ENCODE data around the gene KANK4.
A peak's percentile ranks its signal among the peaks of the same experiment; 100 is the strongest.

The KANK4 gene

GRCh38 chr1:62318756-62319544 lies at the start of gene KANK4:
Gene KANK4, minus strand, starts transcription at chr1:62319434. Its CDS starts 37,870 bp downstream, at chr1:62281564.
- DNase-seq (ENCODE audit: low read depth): peak; percentile 6

- DNase-seq (ENCODE audit: low read depth): no peak
Measured at GRCh38 chr1:62368989-62369388, 49.8 kb upstream of the KANK4 start.

GRCh38 chr1:62367005-62367557 lies 47.8 kb upstream of the KANK4 start:
- no peak for DNase-seq (ENCODE audit: low read depth)

GRCh38 chr1:62364721-62365120 lies 45.5 kb upstream of the KANK4 start:
- DNase-seq (ENCODE audit: low read depth): no peak

- no peak for DNase-seq (ENCODE audit: low read depth)
Measured at GRCh38 chr1:62362926-62363325, 43.7 kb upstream of the KANK4 start.

GRCh38 chr1:62362061-62362917 lies 43.1 kb upstream of the KANK4 start:
- no peak for DNase-seq (ENCODE audit: low read depth)

GRCh38 chr1:62361431-62361830 lies 42.2 kb upstream of the KANK4 start:
- no peak for DNase-seq (ENCODE audit: low read depth)

- DNase-seq (ENCODE audit: low read depth): no peak
Measured at GRCh38 chr1:62358665-62359373, 39.6 kb upstream of the KANK4 start.

- no peak for DNase-seq (ENCODE audit: low read depth)
Measured at GRCh38 chr1:62357916-62358315, 38.7 kb upstream of the KANK4 start.

GRCh38 chr1:62356257-62356835 lies 37.1 kb upstream of the KANK4 start:
- peak; percentile 73 for DNase-seq (ENCODE audit: low read depth)

- DNase-seq (ENCODE audit: low read depth): peak; percentile 27
Measured at GRCh38 chr1:62355095-62355494, 35.9 kb upstream of the KANK4 start.

GRCh38 chr1:62353853-62354252 lies 34.6 kb upstream of the KANK4 start:
- DNase-seq (ENCODE audit: low read depth): no peak

GRCh38 chr1:62352387-62352786 lies 33.2 kb upstream of the KANK4 start:
- no peak for DNase-seq (ENCODE audit: low read depth)

- DNase-seq (ENCODE audit: low read depth): no peak
Measured at GRCh38 chr1:62349470-62350233, 30.4 kb upstream of the KANK4 start.

- DNase-seq (ENCODE audit: low read depth): no peak
Measured at GRCh38 chr1:62346886-62347285, 27.7 kb upstream of the KANK4 start.

- DNase-seq (ENCODE audit: low read depth): no peak
Measured at GRCh38 chr1:62343911-62344310, 24.7 kb upstream of the KANK4 start.

- DNase-seq (ENCODE audit: low read depth): no peak
Measured at GRCh38 chr1:62342270-62342669, 23.0 kb upstream of the KANK4 start.

- no peak for DNase-seq (ENCODE audit: low read depth)
Measured at GRCh38 chr1:62341615-62342014, 22.4 kb upstream of the KANK4 start.

GRCh38 chr1:62341089-62341488 lies 21.9 kb upstream of the KANK4 start:
- DNase-seq (ENCODE audit: low read depth): no peak

- DNase-seq (ENCODE audit: low read depth): no peak
Measured at GRCh38 chr1:62337706-62338631, 18.7 kb upstream of the KANK4 start.

Data from ELR (cell line).